ENCODE data around the gene TENM4.

The TENM4 gene

DNA sequence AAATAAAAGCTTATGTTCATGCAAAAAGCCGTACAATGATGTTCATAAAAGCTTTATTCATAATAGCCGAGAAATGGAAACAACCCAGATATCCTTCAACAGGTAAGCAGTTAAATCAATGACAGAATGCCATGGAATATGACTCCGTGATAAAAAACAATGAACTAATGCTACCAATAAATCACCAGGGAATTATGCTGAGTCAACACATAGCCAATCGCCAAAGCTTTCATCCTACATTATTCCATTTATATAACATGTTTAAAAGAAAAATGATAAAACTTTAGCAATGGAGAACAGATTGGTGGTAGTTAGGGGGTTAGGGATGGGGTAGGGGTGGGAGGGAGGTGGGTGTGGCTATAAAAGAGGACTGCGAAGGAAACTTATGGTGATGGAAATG, 356.4 kb downstream of the TENM4 start:
- Histone ChIP-seq H3K27ac (ENCODE audit: extremely low read depth, low read depth, low read length) (no peak overlapping the region), H3K4me1 (ENCODE audit: control insufficient read depth, insufficient read depth, low read length) (no peaks in the 10 kb centered on the region), H3K4me3 (ENCODE audit: low read depth, low read length) (no peak overlapping the region), H3K9me3 (ENCODE audit: control insufficient read depth, insufficient read depth, low read depth, low read length) (no peaks in the 10 kb centered on the region), H3K36me3 (ENCODE audit: control insufficient read depth in 2 of 2, insufficient read depth in 1 of 2, low read length in 2 of 2) (no peaks in the 10 kb centered on the region)
- ChIA-PET POLR2A (interaction anchor here (0.6 kb wide), 1 partner anchor 511 kb away, joined by 4 read pairs; no protein-coding TSS in a partner anchor), CTCF (interaction anchor here (0.7 to 1.0 kb wide), 2 partner anchors 16 to 34 kb away, joined by 3 read pairs; no protein-coding TSS in a partner anchor)
- TF ChIP-seq ZBTB1 (tag by site-specific recombination; IDR thresholded peaks at IDR 0.05) = no peak
- no peak for TF ChIP-seq ZNF248 (tag by site-specific recombination; IDR thresholded peaks at IDR 0.05)
- no peak for TF ChIP-seq ZNF274 (IDR thresholded peaks at IDR 0.05; ENCODE audit: low read length)
- TF ChIP-seq ZNF274 (tag by site-specific recombination; IDR thresholded peaks at IDR 0.05; ENCODE audit: borderline replicate concordance) = no peak
- TF ChIP-seq CTCF (tag by site-specific recombination; IDR thresholded peaks at IDR 0.05) = no peak
- TF ChIP-seq GLI2 (tag by site-specific recombination; IDR thresholded peaks at IDR 0.05; ENCODE audit: borderline replicate concordance, low read depth) = no peak
- no peak for TF ChIP-seq HOXD13 (CRISPR knock-in tag; IDR thresholded peaks at IDR 0.05; ENCODE audit: borderline replicate concordance)
- TF ChIP-seq ZNF404 (tag by site-specific recombination; IDR thresholded peaks at IDR 0.05) = no peak
- TF ChIP-seq ZNF23 (tag by site-specific recombination; IDR thresholded peaks at IDR 0.05; ENCODE audit: borderline replicate concordance) = no peak
- TF ChIP-seq ZSCAN18 (tag by site-specific recombination; IDR thresholded peaks at IDR 0.05) = no peak
- TF ChIP-seq ZSCAN16 (tag by site-specific recombination; IDR thresholded peaks at IDR 0.05) = no peak
- TF ChIP-seq ZNF513 (tag by site-specific recombination; IDR thresholded peaks at IDR 0.05) = no peak
- no peak for TF ChIP-seq ZNF354C (tag by site-specific recombination; IDR thresholded peaks at IDR 0.05; ENCODE audit: borderline replicate concordance, low read depth)
- no peak for TF ChIP-seq ATF2 (tag by site-specific recombination; IDR thresholded peaks at IDR 0.05; ENCODE audit: low read depth)
- TF ChIP-seq ZBTB7A (tag by site-specific recombination; IDR thresholded peaks at IDR 0.05; ENCODE audit: low read depth) = no peak

- no peak for TF ChIP-seq SP7 (tag by site-specific recombination; IDR thresholded peaks at IDR 0.05)
- no peak for TF ChIP-seq ZNF174 (tag by site-specific recombination; IDR thresholded peaks at IDR 0.05)
- TF ChIP-seq ZNF10 (tag by site-specific recombination; IDR thresholded peaks at IDR 0.05) = no peak
- POLR2A ChIA-PET = no interaction called here
- no peaks in the 10 kb centered on the region for H3K36me3 ChIP-seq (ENCODE audit: control insufficient read depth in 2 of 2, insufficient read depth in 1 of 2, low read length in 2 of 2)
These were observed 357.5 kb downstream of the TENM4 start for GRCh38 chr11:79083352-79083751.

More at GRCh38 chr11:79083352-79083751, 357.5 kb downstream of the TENM4 start:
- CTCF ChIA-PET = interaction anchor here (0.8 to 1.8 kb wide), 3 partner anchors 24 to 285 kb away, joined by 3 to 6 read pairs (median 3); no protein-coding TSS in a partner anchor
- Histone ChIP-seq H3K4me3 (ENCODE audit: low read depth, low read length) (no peak overlapping the region), H3K9me3 (ENCODE audit: control insufficient read depth, insufficient read depth, low read depth, low read length) (no peaks in the 10 kb centered on the region), H3K27ac (ENCODE audit: extremely low read depth, low read depth, low read length) (no peak overlapping the region), H3K4me1 (ENCODE audit: control insufficient read depth, insufficient read depth, low read length) (no peaks in the 10 kb centered on the region)
